HG03095 (cell line): Measurements from ENCODE around the gene FBXO11.

Experiments used
- ATAC-seq: cut with Tn5 transposase; IDR thresholded peaks from one replicate; pipeline ENCODE4 v1.9.1; 2021; ENCODE audit warnings: moderate library complexity; ENCODE audit not compliant: unreplicated experiment

The FBXO11 gene

DNA sequence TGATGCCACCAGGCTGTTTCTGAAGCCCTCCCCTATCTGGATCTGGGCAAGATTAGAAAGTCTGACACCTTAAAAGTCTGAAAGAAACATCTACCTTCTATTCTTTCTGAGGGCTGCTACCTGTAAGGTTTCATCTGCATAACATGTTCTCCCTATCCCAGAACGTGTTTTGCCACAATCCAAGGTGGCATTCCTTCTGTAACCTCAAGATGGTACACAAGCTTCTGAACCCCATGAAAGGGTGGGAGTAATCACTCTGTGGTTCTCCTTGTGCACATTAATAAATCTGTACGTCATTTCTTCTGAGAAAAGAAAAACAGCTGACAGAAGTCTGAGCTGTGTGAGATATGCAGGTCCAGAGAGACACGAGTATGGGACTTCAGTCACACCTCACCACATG, 165.2 kb downstream of the FBXO11 start:
- no peak for ATAC-seq
